Measurements from ENCODE around the gene PTPRD.
A peak's percentile ranks its signal among the peaks of the same experiment; 100 is the strongest.

Gene PTPRD

DNA sequence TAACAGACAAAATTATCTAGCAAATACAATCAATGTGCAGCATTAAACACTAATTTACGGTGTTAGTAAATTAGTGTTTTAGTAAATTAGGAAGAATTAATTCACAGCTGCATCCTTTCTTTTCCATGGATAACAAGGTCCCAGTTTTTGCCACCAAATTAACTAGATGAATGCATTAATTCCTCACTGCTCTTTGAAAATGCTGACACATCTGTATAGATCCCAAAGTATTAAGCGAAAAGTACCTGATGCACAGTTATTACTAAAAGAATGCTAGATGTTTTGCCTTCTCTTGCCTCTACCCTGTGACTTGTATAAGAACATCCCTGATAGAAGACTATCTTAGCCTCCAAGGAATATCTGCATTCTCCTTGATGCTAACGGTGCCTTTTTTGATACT, 2200.5 kb downstream of the PTPRD start:
- DNase-seq: no peak

DNA sequence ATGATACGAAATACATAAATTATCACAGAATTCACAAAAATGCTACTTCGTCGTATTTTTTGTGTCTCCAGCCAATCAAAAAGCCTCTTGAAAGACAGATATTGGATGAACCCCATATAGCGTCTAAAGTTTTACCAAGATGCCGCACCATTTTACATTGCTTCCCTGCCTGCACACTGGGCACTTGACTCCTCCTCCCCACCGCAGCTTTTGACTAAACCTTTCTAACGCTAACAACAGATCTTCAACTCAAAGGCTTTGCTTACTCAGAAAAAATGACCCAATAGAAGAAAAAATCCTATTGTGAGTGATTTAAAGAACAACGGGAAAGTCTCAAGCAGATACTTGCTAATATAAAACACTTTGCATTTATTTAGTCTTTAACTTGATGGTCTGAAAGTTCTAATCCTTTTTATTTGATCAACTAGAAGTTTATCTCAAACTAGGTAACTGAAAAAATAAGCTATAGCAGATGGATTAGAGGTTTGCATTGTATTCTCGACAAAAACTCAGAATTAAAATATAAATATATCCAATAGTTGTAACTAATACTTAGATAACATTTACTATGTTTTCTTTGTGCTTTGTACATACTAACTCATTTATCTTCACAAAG, 2204.1 kb downstream of the PTPRD start:
- DNase-seq: no peak

DNA sequence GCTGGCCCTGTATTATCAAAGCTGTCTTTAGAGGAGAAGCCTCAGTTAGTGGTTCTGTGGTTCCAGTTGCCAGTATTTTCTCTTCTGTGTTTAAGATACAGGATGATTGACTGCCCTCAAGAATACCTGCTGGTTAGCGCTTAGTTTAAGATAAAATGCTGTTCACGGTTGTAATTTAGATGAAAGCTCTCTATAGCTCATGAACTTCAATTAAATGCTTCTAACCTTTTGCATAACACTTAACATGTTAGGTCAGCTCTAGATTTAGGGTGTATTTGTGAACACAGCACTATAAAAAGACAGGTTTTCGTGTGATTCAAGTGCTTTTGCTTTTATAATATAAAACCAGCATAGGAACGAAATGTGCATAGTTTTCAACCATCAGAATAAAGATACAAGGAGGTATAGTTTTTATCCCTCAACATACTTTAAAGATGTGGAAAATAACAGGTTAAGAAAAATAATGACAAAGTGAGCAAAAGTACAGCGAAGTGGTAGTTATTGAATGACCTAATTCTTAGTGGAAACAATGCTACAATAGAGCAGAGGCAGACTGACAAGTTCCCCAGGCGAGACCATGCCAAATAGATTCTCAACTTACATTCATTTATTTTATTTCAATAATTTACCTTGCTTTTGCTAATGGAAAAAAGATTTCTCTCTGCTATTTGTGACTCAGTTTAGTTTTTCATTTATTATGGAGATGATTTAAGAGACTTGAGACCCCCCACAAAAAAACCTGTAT, 2210.7 kb downstream of the PTPRD start:
- peak in 2 of 58 donors; percentile 1 to 15 for DNase-seq

DNA sequence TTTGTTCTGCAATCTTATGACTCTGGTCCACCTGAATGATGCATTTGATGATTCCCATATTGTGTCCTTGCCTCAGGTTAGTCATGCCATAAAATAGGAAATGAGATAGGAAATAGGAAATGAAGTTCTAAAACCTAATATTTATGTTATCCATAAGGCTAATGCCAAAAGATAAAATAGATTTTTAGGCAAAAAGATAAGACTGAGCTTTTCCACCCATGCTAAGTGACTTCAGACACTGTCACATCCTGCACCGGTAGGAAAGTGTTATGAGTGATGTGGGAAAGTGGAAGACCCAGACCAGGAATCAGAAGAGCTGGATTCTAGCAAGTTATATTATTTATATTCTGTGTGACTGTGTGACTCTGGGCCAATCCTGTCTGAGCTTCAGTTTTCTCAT, 2212.4 kb downstream of the PTPRD start:
- DNase-seq: no peak

DNA sequence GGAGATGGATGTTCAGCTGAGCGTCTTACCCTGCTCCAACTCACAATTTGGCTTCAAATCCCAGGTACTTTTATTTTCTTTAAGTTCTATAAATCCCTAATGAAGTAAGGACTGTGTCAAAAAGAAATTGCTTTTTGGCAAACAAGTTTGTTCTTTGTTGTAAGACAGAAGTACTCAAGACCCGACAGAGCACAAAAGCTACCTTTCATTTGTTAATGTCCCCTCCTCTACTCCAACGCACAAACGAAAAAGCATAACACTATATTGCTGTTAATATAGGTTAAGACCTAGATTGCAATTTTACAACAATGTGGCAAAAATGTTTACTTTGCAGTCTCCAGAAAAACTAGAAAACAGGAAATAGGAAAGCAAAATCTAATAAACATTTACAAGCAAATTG, 2217.8 kb downstream of the PTPRD start:
- DNase-seq: no peak

DNA sequence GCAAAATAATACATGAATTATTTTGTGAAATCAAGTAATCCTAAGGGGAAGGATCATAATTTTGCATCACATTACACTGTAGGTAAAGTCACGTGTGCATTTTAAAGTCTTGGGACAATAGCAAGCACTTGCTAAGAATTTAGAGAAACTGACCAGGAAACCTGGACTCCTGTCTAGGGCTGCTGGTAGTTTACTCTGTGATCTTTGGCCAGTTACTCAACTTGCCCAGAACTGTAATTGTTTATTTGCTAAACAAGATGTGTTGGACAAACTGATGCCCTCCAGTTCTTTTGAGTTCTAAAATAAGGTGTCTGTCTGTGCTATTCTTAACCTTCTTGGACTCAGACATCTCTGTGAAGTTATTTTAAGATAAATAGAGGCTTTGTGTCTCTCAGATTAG, 2218.5 kb downstream of the PTPRD start:
- DNase-seq: no peak

DNA sequence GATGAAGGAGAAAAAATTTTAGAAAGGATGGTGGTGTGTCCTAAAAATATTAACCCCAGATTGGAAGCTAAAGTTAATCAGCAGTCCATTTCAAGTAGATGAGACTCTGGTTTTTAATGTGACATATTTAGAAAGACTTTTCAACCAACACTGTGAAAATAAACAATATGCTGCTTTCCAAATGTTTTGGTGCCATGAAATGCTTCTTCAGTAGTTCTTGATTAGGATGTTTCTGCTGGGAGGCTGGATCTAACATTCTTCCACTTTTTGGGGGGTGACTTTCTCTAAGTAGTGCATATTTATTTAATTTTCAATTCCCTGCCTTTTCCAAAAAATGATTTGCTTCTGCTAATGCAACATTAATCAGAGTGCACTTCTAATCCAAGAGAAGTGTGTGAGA, 2219.9 kb downstream of the PTPRD start:
- DNase-seq: no peak

DNA sequence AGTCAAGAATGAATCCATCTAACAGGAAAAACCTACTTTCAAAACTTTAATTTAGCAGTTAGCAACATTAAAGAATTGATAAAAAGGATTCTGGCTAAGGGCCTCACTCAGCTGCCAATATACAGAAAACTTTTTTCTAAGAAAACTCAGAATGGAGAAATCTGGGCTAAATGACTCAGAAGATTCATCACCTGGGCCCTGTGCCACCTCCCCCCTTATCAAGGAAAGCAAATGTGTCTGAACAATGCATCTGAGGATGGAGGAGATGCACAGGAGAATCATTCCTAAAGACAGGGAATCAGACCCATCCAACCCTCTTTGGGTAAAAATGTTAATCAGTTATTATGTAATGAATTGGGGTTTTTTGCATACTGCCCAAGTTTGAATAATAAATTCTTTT, 2221.2 kb downstream of the PTPRD start:
- DNase-seq: no peak

DNA sequence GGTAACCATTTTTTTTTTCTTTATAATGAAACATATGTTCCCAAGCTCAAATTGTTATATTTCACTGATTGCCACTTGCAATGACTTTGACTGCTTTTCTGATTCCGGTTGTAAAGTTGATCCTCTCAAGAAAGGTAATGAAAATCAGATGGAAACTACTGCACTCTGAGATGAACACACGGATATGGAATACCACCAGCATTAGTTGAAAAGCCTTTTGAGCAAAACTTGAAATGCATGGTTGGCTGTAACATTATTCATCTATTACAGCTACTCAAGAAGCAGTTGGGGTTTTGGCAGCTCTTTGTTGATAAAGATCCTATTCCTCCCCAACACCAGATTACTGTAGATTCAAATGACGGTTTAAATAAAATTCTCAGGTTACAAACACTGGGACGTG, 2221.7 kb downstream of the PTPRD start:
- DNase-seq: no peak

DNA sequence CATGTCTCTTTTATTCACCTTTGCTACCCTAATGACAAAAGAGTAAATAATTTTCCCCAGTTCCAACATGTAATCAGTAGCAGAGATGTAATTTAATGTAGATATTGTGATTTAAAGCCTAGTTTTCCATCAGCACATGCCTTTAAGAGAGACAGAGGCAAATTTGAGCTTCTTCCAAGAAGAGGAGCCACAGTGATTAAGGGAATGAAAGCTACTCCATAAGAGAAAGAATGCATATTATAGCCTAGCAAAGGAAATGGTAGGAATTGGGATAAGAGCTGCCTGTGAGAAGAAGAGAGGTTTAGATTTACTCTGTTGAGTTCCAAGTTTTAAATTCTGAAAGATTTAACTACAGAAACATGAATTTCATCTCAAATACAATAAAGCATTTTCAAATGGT, 2222.2 kb downstream of the PTPRD start:
- DNase-seq: no peak

DNA sequence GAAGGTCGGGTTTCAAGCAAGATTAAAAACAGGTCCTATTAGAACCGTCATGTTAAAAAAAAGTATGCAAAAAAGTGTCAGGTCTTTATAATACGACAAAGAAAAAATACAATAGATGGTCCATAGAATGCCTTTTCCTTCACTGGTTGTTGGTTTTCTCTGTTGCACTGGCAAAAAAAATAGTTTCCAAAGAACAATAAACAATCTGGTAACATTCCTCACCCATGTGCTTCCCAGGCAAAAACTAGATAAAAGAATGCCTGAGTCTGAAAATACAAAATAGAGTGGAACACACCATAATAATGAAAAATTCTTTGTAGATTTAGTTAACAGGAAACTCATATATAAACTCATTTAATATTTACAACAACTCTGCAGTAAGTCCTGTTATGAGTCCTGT, 2223.3 kb downstream of the PTPRD start:
- no peak for DNase-seq

DNA sequence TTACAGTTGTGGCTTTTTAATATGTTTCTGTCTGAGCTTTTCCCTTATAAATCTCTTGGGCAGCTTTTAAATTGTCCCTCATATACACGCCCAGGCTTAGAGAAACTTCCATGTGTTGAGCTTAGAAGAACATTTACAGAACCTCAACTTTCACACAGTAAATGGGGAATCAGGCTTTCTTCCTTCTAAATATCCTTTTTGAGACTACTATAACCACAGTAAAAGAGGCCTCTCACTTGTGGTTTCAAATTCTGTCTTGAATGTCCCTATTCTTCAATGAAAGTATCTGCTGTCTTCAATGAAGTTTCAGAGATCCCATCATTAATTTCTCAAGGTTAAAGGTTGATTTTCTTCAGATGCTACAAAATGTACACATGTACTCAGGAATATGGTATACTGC, 2224.7 kb downstream of the PTPRD start:
- no peak for DNase-seq

DNA sequence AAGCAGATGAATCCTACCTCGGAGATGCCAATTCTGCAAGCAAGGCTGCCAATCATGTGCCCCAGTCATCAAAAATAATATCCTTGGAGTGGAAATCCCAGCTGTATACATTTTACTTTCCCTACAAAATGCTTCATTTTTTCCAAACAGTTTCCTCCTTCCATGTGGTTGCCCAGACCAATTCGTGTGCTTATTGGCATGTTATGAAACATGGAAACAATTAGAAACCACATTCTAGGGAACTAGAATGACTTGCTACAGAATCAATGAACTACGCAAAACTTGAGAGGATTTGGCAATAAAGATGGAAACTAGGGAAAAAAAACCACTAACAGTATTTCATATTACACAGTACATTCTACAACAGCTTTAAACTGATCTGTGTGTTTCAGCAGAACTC, 2228.7 kb downstream of the PTPRD start:
- no peak for DNase-seq

DNA sequence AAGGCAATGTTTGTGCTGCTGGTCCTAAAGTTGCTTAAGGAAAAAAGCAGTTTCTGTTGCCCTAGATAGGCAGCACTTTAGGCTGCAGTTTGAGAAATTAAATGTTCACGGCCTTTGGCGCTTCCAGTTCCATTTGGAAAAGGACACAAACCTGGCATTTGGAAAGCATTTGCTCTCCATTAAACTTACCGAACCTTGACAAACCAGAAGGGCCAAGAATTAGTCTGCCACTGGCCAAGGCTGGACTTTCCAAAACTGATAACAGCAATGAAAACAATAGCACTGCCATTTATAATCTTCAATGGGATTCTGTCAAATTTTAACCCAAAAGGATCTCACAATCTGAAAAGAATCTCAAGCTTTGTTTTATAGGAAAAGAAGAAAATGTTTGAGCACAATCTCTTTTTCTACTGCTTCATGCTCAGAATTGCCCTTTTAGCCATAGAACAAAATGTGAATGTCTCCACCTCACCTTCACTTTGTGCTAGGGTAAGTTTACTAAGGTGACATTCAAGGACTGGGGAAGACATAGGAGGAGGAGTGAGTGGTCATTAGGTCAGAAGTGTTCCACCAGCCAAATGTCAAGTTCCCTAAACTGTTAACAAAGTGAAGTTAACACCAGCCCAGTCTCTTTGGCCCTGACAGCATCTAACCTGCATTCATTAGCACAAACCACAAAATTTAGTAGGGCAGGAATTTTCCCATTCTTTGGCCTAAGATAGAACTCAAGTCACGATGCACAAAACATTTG, 2229.8 kb downstream of the PTPRD start:
- DNase-seq: no peak

DNA sequence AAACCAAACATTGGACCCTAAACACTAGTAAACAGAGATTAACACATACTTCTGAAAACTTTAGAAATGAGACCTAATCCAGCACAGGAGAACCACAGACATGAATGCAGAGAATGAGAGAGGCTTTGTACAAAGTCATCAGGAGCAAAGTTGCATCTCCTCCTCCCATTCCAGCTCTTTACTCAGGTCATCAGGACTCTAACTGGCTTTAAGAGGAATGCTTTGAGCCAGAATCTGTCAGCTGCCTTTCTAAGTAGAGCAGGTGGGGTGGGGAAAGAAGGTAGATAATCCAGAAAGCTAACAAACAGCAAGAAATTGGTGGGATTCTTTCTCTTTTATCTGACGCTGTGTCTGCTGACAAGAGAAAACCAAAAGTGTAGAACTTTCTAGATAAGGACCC, 2230.5 kb downstream of the PTPRD start:
- no peak for DNase-seq

DNA sequence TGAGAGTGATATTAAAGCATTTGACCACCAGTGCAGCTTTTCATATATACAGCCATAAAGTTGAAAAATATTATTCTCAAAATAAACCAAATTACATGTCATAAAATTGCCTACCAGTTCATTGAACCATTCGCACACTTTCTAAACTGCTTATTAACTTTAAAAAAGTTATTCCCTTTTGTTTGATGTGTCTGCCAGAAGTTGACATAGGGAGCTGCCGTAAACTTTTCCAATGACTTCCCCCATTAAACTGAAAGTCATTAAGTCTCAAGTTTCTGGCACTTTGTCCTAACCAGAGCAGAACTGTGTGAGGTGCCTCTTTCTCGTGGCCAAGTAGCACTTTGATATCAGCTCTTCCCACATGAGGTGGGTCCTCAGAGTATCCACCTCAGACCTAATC, 2231.2 kb downstream of the PTPRD start:
- no peak for DNase-seq

DNA sequence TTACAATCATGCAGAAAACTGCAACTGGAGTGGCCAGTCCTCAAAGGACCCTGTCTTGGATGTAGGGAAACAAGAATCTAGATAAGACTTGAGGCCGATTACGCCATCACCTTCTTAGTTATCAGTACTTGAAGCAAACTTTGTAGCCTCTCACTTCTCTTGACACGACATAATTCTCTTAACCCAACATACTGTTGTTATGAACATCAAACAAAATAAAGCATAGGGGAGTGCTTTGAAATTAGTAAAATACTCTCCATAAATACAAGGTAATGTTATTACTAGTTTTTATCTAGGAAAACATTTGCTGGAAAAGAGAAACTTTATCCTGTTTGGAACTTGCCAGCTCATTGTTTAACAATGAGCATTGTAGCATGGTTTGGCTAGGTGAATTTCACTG, 2238.3 kb downstream of the PTPRD start:
- DNase-seq: no peak

DNA sequence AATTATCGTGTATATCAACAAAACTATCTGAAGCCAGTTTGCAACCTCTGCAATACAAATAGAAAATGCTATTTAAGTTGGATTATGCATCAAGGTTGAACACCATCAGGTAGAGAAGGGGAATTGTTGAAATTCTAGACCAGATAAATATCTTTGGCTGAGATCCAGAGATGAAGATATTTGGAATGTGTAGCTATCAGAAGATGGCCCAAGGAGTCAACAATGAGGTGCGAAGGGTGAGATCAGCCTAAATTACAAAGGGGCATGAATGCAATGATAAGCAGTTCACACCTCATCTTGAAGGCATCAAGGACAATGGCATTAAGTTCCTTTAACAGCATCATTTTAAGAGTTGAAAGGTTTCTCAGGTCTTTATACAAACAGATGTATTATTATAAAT, 2241.1 kb downstream of the PTPRD start:
- DNase-seq: no peak

DNA sequence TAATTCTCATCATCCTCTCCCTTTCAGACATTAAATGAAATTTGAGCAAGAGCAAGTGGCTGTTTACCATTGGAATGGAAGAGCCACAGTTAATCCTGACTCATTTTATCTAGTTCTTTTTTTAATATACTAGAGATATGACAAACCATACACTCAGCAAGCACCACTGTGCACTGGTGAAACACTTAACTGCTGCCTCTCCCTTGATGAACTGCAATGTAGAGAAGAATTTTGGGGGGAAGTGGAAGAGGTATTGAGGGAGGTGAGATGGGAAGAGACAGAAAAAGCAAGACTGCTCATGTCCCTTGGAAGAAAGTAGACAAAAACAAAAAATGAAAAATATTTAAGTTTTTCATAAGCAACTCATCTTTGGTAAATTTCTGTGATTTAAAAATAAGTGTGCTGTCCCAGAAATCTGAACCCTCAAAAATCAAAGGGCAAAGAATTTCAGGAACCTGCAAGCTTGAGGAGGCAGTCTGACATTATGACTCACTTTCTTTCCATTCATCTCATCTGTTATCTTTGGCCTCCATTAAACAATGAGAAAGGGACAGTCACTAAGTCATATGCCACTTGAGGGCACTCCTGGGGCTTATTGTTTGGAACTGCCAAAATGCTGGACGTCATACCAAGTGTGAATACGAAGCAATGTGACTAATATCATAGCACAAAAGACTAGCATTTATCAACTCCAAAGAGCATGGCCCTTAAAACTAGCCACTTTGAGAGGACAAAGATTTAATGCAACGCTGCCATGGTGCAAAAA, 2246.5 kb downstream of the PTPRD start:
- peak in 1 of 58 donors; percentile 3 for DNase-seq

DNA sequence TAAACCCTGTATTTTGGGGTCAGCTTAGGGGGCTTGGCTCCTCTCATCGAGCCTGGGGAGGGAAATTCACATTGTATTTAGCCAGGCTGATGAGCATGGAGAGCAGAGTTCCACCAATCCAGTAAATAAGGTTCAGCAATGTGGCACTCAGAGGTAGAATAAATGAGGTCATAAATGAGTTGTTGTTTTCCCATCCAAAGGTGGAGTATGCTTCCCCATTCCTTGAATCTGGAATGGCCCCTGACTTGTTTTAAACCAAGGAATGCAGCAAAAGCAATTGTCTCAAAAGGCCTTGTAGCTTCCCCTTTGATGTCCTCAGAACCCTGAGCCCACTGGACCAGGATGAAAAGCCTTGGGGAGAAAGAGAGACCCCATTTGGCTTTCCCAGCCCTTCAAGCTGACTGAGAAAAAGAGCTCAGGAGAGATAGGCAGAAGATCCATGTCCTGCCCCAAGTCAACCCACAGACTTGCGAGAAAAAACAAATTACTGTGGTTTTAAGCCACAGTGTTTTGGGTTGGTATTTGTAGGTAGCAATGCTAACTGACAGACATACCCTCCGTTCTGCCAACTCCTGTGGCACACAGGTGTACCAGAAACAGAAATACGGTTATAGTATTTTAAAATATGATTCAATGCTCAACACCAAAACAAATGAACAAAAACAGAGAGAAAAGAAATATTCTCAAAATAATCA, 2247.2 kb downstream of the PTPRD start:
- DNase-seq: no peak

DNA sequence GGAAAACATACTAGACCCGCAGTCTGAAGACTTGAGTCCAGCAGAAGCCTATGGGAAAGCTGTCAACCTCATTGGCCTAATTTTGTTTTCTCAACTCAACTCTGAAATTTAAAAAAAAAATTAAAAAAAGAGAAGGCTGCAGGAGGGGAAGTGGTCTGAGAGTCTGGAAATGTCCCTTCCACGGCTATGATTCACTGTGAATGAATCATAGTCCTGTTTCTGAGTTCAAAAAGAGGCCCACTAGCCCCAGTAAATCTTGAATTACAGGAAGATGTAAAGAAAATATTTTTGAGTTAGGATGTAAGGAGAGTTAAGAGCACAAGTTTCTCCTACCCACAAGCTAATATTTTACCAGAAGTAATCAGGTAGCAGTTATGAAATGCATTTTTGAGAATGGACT, 2247.8 kb downstream of the PTPRD start:
- DNase-seq: no peak

Measured in anterior cingulate cortex (tissue), 58 donors.